Glomerular endothelial cell (primary cell): ENCODE results near the gene KCNK3. TPM values are rescaled to one million over a fixed set of nuclear protein-coding genes. Genes with fewer than 3 reads are reported as not detected.

Source experiments
- DNase-seq: peaks from one replicate; pipeline ENCODE4 v3.0.0-alpha.2; 2011; ENCODE audit warnings: low read depth, low spot score; ENCODE audit errors: extremely low read depth
- total RNA-seq: library from RNA; depleted of rRNA; stranded (reverse); fragments of >200 nt; gene quantifications from 2 replicates; pipeline ENCODE4 v1.2.3, GENCODE V29; 2015

The KCNK3 gene
- total RNA-seq, 1 donor from 2014 or later, result 1.3 TPM

DNA sequence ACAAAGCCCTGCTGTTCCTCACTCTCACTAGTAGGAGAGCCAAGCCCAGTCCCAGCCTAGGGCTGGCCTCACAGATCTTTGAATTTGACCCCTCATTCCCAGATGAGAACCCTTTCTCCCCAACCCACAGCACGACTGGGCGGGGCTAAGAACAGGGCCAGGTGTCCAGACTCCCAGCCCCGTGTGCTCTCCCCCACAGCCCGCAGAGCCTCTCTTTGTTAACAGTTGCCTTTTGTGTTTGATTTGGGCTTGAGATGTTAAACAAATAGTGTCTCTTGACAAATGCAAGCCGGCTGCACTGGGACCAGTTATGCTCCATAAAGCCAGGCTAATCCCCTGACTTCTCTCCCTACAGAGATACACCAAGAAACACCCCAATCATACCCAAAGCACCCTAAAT lies 4.7 kb upstream of the KCNK3 start:
- no peak for DNase-seq

DNA sequence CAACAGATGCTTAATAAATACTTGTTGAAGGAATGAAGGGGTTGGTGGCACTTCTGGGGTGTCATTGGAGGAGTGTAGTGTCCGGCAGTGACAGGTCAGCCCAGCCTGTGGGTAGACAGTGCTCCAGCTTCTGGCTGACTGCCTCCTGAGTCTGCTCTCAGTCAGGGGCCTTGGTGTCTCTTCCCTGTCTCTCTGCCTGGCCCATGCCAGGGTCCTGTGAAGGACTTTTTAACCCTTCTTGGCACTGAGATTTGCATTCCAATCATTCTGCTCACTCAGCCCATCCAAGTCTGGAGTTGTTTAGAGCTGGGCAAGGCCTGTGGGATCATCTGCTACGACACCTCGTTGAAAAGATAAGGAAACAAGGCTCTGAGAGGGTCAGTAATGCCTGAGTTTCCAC lies 1.4 kb upstream of the KCNK3 start:
- DNase-seq, result no peak

DNA sequence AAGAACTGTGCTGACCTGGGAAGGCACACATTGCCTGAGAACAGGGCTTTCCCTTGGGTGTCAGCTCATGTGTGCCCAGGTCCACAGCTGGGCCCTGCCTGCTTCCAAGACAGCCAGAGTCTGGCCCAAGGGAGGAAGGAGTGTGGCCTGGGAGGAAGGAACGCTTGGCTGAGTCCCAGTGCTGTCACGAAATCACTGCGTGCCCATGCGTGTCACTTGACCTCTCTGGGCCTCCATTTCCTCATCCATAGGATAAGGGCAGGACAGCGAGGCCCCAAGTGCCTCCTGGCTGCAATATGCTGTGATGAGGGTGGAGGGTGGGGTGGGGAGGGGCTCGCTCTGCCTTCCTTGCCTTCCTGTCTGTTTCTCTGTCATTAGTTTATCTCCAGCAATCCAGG lies 642 bp upstream of the KCNK3 start:
- no peak for DNase-seq

DNA sequence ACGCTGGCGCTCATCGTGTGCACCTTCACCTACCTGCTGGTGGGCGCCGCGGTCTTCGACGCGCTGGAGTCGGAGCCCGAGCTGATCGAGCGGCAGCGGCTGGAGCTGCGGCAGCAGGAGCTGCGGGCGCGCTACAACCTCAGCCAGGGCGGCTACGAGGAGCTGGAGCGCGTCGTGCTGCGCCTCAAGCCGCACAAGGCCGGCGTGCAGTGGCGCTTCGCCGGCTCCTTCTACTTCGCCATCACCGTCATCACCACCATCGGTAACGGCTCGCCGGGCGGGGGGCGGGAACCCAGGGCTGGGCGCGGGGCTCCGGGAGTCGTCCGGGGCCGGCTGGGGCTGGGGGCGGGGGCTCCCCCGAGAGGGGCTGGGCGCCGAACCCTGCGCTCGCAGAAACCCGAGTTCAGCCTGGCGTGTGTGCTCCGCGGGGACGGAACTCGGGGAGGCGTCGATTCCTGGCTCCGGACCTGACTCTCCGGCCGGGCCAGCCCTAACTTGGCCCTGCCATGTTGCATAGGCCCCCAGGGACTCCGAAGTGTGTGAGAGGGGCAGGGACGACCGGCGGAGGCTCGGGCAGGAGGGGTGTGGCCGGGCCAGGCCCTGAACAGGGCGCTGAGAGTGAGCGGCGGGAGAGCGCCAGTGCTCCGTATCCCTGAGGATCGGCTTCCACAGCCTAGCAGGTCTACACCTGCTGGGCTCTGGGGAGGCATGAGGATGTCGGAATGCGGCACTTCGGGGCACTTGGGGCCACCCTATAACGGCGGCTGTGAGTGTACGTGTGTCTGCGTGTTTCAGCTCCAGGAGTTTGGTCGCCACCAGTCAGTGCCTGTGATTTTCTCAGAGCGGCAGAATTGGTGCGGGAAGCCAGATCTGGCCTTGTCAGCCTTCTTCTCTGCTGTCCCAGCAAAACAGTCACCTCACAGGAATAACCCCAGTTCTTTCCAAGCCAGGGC lies 651 bp downstream of the KCNK3 start:
- DNase-seq, result no peak

DNA sequence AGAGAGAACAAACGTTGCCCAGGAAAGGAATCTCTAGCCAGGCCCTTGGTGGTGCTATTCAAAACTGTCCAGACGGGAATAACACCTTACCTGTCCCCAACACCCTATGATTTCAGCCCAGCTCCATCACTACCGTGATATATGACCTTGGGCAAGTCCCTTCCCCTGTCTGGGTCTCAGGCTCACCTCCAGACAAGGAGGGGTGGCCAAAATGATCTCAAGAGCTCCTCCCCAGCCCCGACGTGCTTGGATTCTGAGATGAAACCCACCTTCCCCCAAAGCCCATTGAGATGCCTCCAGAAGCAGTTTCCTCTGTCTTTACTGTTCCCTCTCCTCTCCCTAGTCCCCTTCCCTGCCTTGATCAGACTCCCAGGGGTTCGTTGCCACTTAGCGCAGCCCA lies 1.5 kb downstream of the KCNK3 start:
- no peak for DNase-seq

DNA sequence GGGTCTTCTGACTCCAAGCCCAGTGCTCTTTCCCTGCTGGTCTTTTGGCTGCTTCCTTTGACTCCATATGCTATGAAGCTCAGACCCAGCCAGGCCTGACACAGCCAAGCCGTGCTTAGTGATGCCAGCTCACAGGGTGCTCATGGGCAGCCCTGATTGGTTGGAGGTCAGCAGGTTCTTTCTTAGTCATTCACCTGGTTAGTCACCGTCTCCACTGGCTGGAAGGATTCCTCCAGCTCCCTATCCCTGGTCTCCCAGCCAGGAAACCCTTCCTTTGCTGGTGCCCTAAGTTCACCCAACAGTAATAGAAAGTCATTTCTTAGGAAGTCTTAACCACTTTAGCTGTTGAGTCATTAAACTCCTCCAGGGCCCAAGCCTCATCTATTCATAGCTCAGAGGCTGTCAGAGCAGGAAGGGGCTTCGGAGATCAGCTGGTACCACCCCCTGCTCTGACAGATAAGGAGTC lies 3.9 kb downstream of the KCNK3 start:
- no peak for DNase-seq

DNA sequence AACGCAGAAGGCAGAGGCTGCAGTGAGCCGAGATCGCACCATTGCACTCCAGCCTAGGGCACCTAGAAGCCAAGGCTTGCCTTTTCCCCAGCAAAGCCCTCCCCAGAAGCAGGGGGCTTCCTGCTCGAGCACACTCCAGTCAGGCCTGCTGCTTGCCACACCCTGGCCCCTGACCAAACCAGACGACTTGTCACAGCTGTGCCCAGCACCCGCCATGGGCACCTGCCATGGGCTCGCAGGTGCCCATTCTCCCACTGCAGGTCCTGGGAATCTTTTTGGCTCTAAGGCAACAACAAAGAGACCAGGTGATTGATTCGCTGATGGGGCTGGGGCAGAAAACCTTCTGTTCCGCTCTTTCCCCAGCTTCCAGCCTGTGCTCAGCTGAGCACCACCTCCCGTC lies 4.9 kb downstream of the KCNK3 start:
- no peak for DNase-seq

DNA sequence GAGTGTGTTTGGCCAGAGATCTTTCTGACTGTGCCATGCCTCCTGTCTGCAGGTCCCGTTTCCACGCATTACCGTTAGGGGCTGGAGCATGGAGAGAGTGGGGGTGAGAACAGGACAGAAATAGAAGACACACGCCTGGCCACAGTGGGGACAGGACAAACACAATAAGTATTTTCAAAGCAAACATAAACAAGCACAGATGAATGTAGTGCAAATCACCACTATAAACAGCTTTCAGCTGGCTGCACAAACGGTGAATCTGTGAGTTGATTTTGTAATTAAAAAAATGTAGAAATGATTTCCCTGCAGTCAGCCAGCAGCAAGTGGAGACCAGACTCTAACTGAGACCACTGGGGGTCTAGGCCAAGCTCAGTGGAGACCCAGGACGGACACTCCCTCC lies 6.8 kb downstream of the KCNK3 start:
- no peak for DNase-seq

DNA sequence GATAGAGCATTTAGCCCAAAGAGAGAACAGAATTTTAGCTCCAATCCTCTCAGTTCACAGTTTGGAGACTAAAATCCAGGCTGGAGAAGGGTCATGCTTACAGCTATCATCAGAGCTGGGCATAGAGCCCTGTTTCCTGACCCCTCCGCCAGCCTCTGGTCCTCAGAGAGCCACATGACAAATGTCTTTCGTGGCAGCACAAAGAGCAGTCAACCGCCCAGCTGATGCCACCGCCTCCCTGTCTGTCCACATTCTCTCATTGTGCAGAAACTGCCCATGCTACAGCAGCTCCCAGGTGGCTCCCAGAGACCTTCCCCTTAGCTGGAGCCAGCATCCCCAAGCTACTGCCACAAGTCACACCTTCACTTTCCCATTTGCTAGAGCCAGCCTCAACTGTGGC lies 7.6 kb downstream of the KCNK3 start:
- DNase-seq, result no peak

DNA sequence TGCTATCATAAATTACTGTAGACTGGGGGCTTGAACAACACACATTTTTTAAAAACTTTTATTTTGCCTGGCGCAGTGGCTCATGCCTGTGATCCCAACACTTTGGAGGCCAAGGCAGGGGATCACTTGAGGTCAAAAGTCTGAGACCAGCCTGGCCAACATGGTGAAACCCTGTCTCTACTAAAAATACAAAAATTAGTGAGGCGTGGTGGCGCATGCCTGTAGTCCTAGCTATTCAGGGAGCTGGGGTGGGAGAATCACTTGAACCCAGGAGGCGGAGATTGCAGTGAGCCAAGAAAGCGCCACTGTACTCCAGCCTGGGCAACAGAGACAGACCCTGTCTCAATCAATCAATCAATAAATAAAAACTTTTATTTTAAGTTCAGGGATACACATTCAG lies 9.1 kb downstream of the KCNK3 start:
- no peak for DNase-seq

DNA sequence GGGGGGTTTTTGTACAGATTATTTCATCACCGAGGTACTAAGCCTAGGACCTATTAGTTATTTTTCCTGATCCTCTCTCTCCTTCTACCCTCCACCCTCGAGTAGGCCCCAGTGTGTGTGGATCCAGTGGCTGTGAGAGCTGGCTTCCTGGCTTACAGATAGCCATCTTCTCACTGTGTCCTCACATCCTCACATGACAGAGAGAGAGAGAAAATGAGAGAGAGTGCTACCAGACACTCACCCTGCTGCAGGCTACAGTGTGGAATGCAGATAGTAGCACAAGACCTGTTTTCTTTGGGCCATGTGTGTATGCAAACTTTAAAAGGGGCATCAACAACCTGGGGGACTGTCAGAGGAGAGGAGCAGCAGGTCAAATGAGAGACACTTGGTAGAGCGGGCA lies 9.5 kb downstream of the KCNK3 start:
- DNase-seq, result no peak

DNA sequence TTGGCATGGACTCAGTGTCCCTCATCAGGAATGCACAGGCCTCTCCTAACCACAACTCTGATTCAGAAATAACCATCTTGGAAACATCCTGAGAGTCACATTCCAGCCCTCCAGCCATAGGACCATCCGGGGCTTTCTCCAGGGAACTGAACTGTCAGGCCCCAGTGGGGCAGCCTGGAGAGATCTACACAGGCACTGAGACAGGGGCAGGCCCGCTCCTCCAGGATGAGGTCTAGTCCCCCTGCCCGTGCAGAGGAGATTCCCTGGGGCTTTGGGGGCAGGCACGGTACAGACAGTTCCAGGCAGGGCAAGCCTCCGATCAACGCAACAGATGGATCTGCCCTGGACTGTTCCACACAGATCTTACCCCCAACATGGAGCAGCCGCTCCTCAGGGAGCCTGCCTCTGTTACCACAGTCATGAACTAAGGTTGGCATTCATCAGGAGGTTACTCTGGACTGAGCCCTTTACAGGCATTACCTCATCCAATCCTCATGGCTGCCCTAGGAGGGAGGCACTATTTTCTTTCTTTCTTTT lies 12.0 kb downstream of the KCNK3 start:
- DNase-seq, result no peak

DNA sequence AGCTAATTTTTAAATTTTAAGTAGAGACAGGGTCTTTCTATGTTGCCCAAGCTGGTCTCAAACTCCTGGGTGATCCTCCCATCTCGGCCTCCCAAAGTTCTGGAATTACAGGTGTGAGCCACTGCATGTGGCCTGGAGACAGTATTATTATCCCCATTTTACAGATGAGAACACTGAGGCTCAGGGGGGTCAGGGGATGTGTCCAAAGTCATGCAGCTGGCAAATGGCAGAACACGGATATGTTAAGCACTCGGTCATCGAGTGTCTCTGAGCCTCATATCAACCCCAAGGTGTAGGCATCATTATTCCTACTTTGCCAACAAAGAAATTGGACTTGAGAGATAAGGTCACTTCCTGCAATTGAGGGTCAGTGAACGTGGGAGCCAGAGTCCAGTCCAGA lies 12.6 kb downstream of the KCNK3 start:
- DNase-seq, result no peak

DNA sequence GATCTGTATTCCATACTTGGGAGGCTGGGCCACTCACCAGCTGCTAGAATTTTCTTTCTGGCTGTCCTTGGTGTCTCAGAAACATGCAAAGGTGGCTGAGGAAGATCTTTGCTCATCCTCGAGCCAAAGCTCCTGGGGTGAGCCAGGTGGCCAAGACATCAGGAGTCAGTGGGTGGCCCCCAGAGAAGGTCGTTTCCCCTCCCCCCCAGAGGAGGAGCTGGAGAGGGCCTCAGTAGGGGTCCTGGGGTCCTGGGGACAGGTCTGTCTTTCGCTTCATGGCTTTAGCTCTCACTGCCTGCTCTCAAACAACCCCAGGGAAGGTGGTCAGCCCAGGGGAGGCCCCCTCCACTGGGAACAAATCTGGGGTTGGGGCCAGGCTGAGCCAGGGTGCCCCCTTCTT lies 13.6 kb downstream of the KCNK3 start:
- no peak for DNase-seq

DNA sequence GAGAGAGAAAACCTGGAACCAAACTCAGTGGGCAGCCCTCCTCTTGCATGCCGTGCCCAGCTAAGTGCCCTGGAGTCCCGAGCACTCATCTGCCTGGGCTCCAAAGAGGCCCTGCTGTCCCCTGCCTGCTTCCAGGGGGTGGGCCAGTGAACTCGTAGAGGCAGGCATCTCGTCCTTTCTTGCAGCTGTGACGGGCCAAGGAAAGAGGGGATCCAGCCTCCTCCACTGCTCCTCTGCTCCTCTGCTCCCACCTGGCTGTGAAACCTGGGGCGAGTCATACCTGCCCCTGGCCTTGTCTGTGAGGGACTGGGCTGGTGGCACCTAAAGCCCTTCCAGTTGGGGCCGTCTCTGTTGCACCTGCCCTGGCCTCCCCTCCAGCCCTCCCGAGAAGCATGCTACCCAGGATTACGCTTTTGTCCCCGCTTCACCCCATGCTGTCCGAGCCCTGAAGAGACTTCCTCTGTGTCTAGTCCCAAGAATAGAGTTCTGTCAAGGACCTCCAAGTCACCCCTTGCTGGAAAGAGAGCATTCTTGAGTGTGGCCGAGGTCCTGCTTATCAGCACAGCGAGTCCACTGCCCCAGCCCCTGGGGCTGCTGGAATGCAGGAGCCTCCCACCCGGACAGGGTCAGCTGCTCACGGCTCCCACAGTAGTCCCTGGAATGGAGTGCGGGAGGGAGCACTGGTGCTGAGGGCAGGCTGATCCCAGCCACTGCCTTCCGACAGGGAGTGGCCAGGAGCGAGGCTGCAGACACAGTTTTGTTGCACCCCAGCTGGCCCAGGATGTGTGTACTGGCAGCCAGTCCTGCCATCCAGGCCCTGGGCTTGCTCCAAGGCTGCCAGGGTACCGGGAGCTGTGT lies 14.3 kb downstream of the KCNK3 start:
- no peak for DNase-seq

DNA sequence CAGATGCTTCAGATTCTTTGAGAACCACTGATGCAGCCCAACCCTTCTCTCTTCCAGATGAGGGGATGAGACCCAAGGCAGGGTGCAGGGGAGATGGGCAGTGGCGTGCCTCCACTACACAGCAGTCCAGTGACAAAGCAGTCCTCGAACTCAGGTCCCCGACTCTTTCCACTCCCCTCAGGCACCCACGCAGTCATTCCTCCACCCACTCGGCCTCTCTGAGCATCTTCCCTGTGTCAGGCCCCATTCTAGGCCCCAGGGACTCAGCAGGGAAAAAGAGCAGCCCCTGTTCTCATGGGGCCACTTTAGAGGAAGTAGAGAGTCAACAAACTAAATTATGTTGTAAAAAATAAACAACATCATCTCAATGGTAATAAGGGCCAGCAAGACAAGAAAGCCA lies 15.2 kb downstream of the KCNK3 start:
- DNase-seq, result no peak

DNA sequence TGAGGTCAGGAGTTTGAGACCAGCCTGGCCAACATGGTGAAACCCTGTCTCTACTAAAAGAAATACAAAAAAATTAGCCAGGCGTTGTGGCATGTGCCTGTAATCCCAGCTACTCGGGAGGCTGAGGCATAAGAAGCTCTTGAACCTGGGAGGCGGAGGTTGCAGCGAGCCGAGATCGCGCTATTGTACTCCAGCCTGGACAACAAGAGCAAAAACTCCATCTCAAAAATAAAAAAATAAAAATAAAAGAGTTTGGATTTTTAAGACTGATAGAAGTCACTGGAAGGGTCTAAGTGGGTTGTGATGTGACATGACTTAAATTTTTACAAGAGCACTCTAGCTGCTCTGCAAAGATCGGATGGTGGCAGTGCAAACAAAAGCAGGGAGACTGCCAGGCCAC lies 15.9 kb downstream of the KCNK3 start:
- DNase-seq, result no peak

DNA sequence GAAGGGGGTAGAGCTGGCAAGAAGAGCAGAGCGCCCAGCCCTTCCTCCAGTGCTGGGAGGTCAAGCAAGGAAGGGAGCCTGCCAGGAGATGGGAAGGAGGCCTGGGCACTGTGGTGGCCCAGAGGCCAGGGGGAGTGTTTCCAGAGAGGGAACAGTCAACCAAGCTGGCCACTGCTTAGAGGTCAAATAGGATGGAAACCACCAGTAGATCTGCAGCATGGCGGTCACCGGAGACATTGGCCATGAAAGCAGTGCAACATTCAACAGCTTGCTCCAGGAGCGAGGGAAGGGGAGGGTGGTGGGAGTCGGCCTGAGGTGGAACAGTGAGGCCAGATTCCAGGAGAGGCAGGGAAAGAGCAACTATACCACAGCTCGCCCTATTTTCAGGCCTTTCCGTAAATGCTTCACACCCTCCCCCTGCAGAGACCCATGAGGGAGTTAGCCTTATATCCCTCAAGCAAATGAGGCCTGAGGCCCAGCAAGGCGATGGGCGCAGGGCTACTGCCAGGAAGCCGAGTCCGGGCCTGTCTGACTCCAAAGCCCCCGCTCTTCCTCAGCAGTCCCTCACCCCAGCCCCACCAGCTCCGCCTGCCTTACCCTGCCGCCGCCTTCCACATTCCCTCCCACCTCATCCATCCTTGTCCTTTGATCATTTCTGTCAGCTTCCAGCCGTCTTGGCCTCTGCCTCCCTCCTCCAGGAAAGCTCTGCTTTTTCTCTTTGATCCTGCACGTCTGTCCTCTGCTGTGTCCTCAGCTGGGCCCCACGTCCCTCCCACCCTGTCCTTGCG lies 17.0 kb downstream of the KCNK3 start:
- DNase-seq, result no peak

DNA sequence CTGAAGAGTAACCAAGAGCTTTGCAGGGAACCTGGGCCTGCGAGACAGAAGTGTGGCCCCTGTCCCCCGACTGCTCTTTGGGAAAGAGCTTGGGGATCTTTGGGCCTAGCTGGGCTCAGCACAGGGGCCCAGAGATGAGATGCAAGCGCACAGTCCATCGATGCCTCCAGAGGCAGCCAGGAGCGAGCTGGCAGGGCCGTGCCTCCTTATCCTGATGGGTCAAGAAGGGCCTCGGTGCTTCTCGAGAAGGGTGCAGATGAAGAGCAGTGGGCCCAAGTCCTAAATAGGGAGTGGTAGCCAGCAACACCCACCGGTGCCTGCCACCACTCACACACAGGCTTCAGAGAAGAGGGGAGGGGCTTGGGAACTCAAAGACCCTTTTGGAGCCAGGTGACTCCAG lies 17.6 kb downstream of the KCNK3 start:
- DNase-seq, result no peak

DNA sequence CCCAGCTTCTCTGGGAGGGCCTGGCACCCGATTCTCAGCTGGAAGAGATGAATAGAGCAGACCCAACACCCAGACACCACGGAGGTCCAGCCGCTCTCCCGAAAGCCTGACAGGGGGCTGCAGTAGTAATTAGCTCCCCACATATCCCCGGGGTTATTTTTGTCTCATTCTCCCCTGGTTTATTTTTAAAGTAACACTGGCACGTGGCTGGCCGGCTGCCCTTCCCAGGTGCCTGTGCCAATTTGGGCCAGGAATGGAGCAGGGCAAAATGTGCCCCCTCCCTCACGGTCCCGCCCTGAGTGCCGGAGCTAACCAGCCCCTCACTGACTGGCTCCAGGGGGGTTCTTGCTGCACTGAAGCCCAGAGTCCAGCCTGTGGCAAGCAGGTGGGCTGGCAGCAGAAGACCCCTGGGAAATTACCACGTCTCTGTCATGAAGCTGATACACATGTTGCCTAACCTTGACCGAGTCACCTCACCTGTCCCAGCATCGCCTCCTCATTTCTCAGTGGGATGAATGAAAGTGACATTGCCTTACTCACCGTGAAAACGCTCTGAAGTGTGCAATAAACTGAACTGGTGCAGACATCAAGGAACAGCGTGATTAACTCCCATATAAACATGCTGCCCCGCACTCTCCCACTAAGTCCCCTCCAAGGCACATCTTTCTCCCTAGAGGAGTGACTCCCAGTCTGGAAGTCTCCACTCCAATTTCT lies 18.4 kb downstream of the KCNK3 start:
- no peak for DNase-seq
